GM19043 (cell line): ENCODE results near the gene RPL36.
"Not testable (repeated sequence)": the region's sequence is repeated elsewhere in the genome, so short reads cannot be mapped to it uniquely, and the experiment has no call there.

Experiments
- ATAC-seq: cut with Tn5 transposase; IDR thresholded peaks from one replicate; pipeline ENCODE4 v1.9.1; 2021; ENCODE audit warnings: low read depth; ENCODE audit not compliant: unreplicated experiment

Gene RPL36

GRCh38 chr19:5703819-5704818 lies 14.0 kb downstream of the RPL36 start:
- no peak for ATAC-seq

GRCh38 chr19:5705552-5705951 lies 15.5 kb downstream of the RPL36 start:
- ATAC-seq, result no peak

- no peak for ATAC-seq
Observed at GRCh38 chr19:5706876-5707573, 16.9 kb downstream of the RPL36 start.

GRCh38 chr19:5707576-5708575 lies 17.8 kb downstream of the RPL36 start:
- no peak for ATAC-seq

GRCh38 chr19:5711025-5711424 lies 20.9 kb downstream of the RPL36 start:
- ATAC-seq, result no peak

GRCh38 chr19:5711713-5712161 lies 21.6 kb downstream of the RPL36 start:
- ATAC-seq, result no peak

GRCh38 chr19:5713228-5713627 lies 23.1 kb downstream of the RPL36 start:
- ATAC-seq, result no peak

GRCh38 chr19:5714816-5715215 lies 24.7 kb downstream of the RPL36 start:
- ATAC-seq, result no peak

GRCh38 chr19:5717215-5717935 lies 27.3 kb downstream of the RPL36 start:
- ATAC-seq, result no peak

GRCh38 chr19:5718037-5718578 lies 28.0 kb downstream of the RPL36 start:
- ATAC-seq, result no peak

- ATAC-seq, result no peak
Observed at GRCh38 chr19:5718579-5719273, 28.6 kb downstream of the RPL36 start.

- ATAC-seq, result no peak
Observed at GRCh38 chr19:5719274-5719960, 29.3 kb downstream of the RPL36 start.

GRCh38 chr19:5719961-5720790 lies 30.1 kb downstream of the RPL36 start, which contains the start of the genes CATSPERD and LONP1:
Gene CATSPERD (plus strand): TSS chr19:5720637. CDS start chr19:5720738, 101 bp downstream.
Gene LONP1 (minus strand): TSS chr19:5720146. CDS start chr19:5720132, 14 bp downstream.
- ATAC-seq, result peak; percentile 79

GRCh38 chr19:5727453-5728050 lies 37.5 kb downstream of the RPL36 start:
- ATAC-seq, result no peak

- ATAC-seq, result not testable (repeated sequence)
Observed at GRCh38 chr19:5733172-5733571, 43.1 kb downstream of the RPL36 start.

- ATAC-seq, result no peak
Observed at GRCh38 chr19:5738423-5738822, 48.3 kb downstream of the RPL36 start.
